PFSK-1 (cell line): ENCODE data around the gene NQO1.

Experiments used
- FOXP2 ChIP-seq: optimal IDR thresholded peaks from 2 replicates; pipeline ENCODE3; 2011; ENCODE audit warnings: borderline replicate concordance, control low read depth, inconsistent platforms; ENCODE audit not compliant: insufficient read depth; ENCODE audit errors: extremely low read length, extremely low read depth
- POLR2AphosphoS5 ChIP-seq: IDR thresholded peaks from 2 replicates; pipeline ENCODE4 v1.6.1; 2012; ENCODE audit warnings: low read depth, mild to moderate bottlenecking, control low read depth, low read length, moderate library complexity
- REST ChIP-seq, 2 experiments: IDR thresholded peaks; 2 replicates each; pipeline versions ENCODE4 v1.6.1 to v1.8.0; 2011 to 2012; ENCODE audit warnings: low read depth in 2 of 2, low read length in 2 of 2, control low read depth in 1 of 2, inconsistent platforms in 1 of 2, mild to moderate bottlenecking in 1 of 2, moderate library complexity in 1 of 2; ENCODE audit not compliant: insufficient read depth in 1 of 2

GRCh38 chr16:69663846-69664245 is 62.5 kb downstream of the NQO1 start:
- TF ChIP-seq REST (IDR thresholded peaks at IDR 0.05; ENCODE audit: insufficient read depth in 1 of 2, low read depth in 2 of 2, low read length in 2 of 2) (no peak), POLR2AphosphoS5 (no peak), FOXP2 (no peak)
